HepG2 (cell line): ENCODE results near the gene NUBPL. TPM values are rescaled to one million over a fixed set of nuclear protein-coding genes. Genes with fewer than 3 reads are reported as not detected.

Experiments used
- ATAC-seq: fragments of 200-7000 bp; cut with Tn5 transposase; 3 replicates; pipeline ENCODE4 v1.9.1; 2020; ENCODE audit warnings: mild to moderate bottlenecking, moderate library complexity
- BruUV-seq: library from RNA; stranded (reverse); fragments of 400-500 nt; replicated peaks from 2 replicates; lab custom pipeline; 2021; lab: Mats Ljungman, UMichigan
- CTCF ChIA-PET: fragments of 300-600 bp; formaldehyde crosslinking; extraction: SDS; loops from one replicate; lab custom pipeline; 2021; ENCODE audit warnings: low total read pairs, inconsistent platforms, low intra/inter-chr PET ratio; lab: Yijun Ruan, JAX
- POLR2A ChIA-PET: fragments of 350-600 bp; sonication (Branson Sonifier 250); formaldehyde crosslinking; loops from one replicate; lab custom pipeline; 2020; ENCODE audit warnings: antibody characterized with exemption, inconsistent platforms; lab: Yijun Ruan, JAX
- DNase-seq: peaks from one replicate; pipeline ENCODE4 v3.0.0-alpha.2; 2015; ENCODE audit warnings: low spot score
- FAIRE-seq: peaks from 3 replicates; lab custom pipeline; 2011; peaks lifted over from hg19 to GRCh38; lab: Jason Lieb, UNC
- H2AFZ ChIP-seq: one replicate; pipeline ENCODE4 v1.6.1; 2011; ENCODE audit warnings: low read length, inconsistent platforms
- H3K27ac ChIP-seq: fragments of 300-600 bp; 3 replicates; pipeline ENCODE4 v1.8.0; 2011; ENCODE audit warnings: mixed run types, mild to moderate bottlenecking, mixed read lengths, low read length, inconsistent platforms; ENCODE audit not compliant: insufficient read depth; ENCODE audit errors: extremely low read length
- H3K27me3 ChIP-seq, 2 experiments: fragments of 200-600 bp in 1 of 2; 2 replicates in 1 of 2; 3 replicates in 1 of 2; pipeline versions ENCODE4 v1.6.0 to v1.8.0; 2011; ENCODE audit warnings: low read length in 2 of 2, mild to moderate bottlenecking in 2 of 2, moderate library complexity in 2 of 2, inconsistent platforms in 1 of 2; ENCODE audit not compliant: insufficient read depth in 2 of 2, control insufficient read depth in 1 of 2
- H3K36me3 ChIP-seq, 2 experiments: fragments of 200-600 bp in 1 of 2; replicated peaks in 1 of 2; 2 replicates in 1 of 2; 3 replicates in 1 of 2; pipeline versions ENCODE4 v1.5.1 to v1.8.0; 2011; ENCODE audit warnings: low read length in 2 of 2, inconsistent platforms in 1 of 2; ENCODE audit not compliant: insufficient read depth in 2 of 2, control insufficient read depth in 1 of 2
- H3K4me1 ChIP-seq: 2 replicates; pipeline ENCODE4 v1.5.1; 2012; ENCODE audit warnings: low read length, inconsistent platforms; ENCODE audit not compliant: insufficient read depth
- H3K4me2 ChIP-seq: 2 replicates; pipeline ENCODE4 v1.6.0; 2011; ENCODE audit warnings: low read depth, low read length, inconsistent platforms
- H3K4me3 ChIP-seq, 3 experiments: fragments of 200-600 bp in 1 of 3; sonication (generic), shearing (Covaris generic) in 1 of 3; replicated peaks in 1 of 3; 2 replicates each; pipeline ENCODE4 v1.5.1; 2011 to 2016; ENCODE audit warnings: low read length in 3 of 3, inconsistent platforms in 2 of 3, low read depth in 2 of 3, mild to moderate bottlenecking in 2 of 3, control low read depth in 1 of 3, mixed read lengths in 1 of 3; ENCODE audit not compliant: insufficient read depth in 1 of 3
- H3K79me2 ChIP-seq: one replicate; pipeline ENCODE4 v1.6.1; 2011; ENCODE audit warnings: low read length, inconsistent platforms; ENCODE audit not compliant: insufficient read depth
- H3K9ac ChIP-seq: 2 replicates; pipeline ENCODE4 v1.6.0; 2011; ENCODE audit warnings: mild to moderate bottlenecking, low read depth, low read length, inconsistent platforms; ENCODE audit not compliant: insufficient read depth
- H3K9me3 ChIP-seq: 2 replicates; pipeline ENCODE4 v1.5.1; 2012; ENCODE audit warnings: mild to moderate bottlenecking, low read length
- H4K20me1 ChIP-seq: 2 replicates; pipeline ENCODE4 v1.6.0; 2011; ENCODE audit warnings: inconsistent platforms, mild to moderate bottlenecking, low read length, moderate library complexity; ENCODE audit not compliant: insufficient read depth
- CAMTA2 ChIP-seq: sonication (generic); formaldehyde crosslinking; IDR thresholded peaks from 2 replicates; pipeline ENCODE4 v1.4.0; 2020; ENCODE audit warnings: mild to moderate bottlenecking, missing genetic modification reagents, borderline replicate concordance
- CBX5 ChIP-seq: sonication (generic); formaldehyde crosslinking; IDR thresholded peaks from 2 replicates; pipeline ENCODE4 v1.4.0; 2020; ENCODE audit warnings: missing genetic modification reagents, borderline replicate concordance
- JUNB ChIP-seq: sonication (generic); formaldehyde crosslinking; IDR thresholded peaks from 2 replicates; pipeline ENCODE4 v1.8.0; 2022; ENCODE audit warnings: missing genetic modification reagents, mild to moderate bottlenecking, borderline replicate concordance
- KDM5B ChIP-seq: sonication (generic); formaldehyde crosslinking; IDR thresholded peaks from 2 replicates; pipeline ENCODE4 v1.4.0; 2020; ENCODE audit warnings: missing genetic modification reagents, mild to moderate bottlenecking, borderline replicate concordance
- MED8 ChIP-seq: sonication (generic); formaldehyde crosslinking; IDR thresholded peaks from 2 replicates; pipeline ENCODE4 v1.8.1; 2023; ENCODE audit warnings: mild to moderate bottlenecking, missing genetic modification reagents; ENCODE audit not compliant: insufficient replicate concordance
- NRL ChIP-seq: sonication (generic); formaldehyde crosslinking; IDR thresholded peaks from 2 replicates; pipeline ENCODE4 v1.5.0; 2020; ENCODE audit warnings: missing genetic modification reagents, mild to moderate bottlenecking, moderate library complexity, borderline replicate concordance
- RORA ChIP-seq: sonication (generic); formaldehyde crosslinking; IDR thresholded peaks from 2 replicates; pipeline ENCODE4 v1.5.0; 2020; ENCODE audit warnings: mild to moderate bottlenecking, missing genetic modification reagents, moderate library complexity
- TCF12 ChIP-seq, 2 experiments: fragments of 450-650 bp in 1 of 2; sonication (generic) in 1 of 2; formaldehyde crosslinking in 1 of 2; IDR thresholded peaks; 2 replicates each; pipeline versions ENCODE4 v1.6.1 to v1.8.0; 2017 to 2022; ENCODE audit warnings: antibody characterized with exemption in 1 of 2, mild to moderate bottlenecking in 1 of 2, missing genetic modification reagents in 1 of 2, moderate library complexity in 1 of 2
- ZMYM2 ChIP-seq: sonication (generic); formaldehyde crosslinking; IDR thresholded peaks from 2 replicates; pipeline ENCODE4 v1.8.0; 2022; ENCODE audit warnings: mild to moderate bottlenecking, missing genetic modification reagents
- ZNF557 ChIP-seq: sonication (generic); formaldehyde crosslinking; IDR thresholded peaks from 2 replicates; pipeline ENCODE4 v1.4.0; 2020; ENCODE audit warnings: missing genetic modification reagents
- ZNF766 ChIP-seq: sonication (generic); formaldehyde crosslinking; IDR thresholded peaks from 2 replicates; pipeline ENCODE4 v1.5.0; 2020; ENCODE audit warnings: missing genetic modification reagents, borderline replicate concordance
- ZNF776 ChIP-seq: sonication (generic); formaldehyde crosslinking; IDR thresholded peaks from 2 replicates; pipeline ENCODE4 v1.4.0; 2020; ENCODE audit warnings: mild to moderate bottlenecking, missing genetic modification reagents
- WGBS: methylation state at CpG from one replicate; pipeline ENCODE4 v1.1.6; 2017; ENCODE audit warnings: low lambda C conversion rate; 5-methylcytosine and 5-hydroxymethylcytosine counted together
- in situ Hi-C: cut with HindIII; loops from 2 replicates; pipeline ENCODE4 v1.10.0; 2017; ENCODE audit warnings: low pct_unique_long_range_greater_than_20kb; ENCODE audit not compliant: extremely low pct_ligation_motif_present
- intact Hi-C: fragments of 100-400 bp; cut with micrococcal nuclease; formaldehyde crosslinking; loops from one replicate; pipeline ENCODE4 v1.10.0; 2022; ENCODE audit not compliant: unreplicated experiment
- polyA plus RNA-seq, 8 experiments: library from polyadenylated mRNA; depleted of rRNA in 3 of 8; stranded (reverse) in 7 of 8; unstranded in 1 of 8; fragments of >200 nt; fragmentation: Illumina TruSeq in 4 of 8; extraction: Trizol in 4 of 8; gene quantifications; 2 replicates each; pipeline versions ENCODE4 v1.2.1 to v1.2.3, GENCODE V29; 2011 to 2016; ENCODE audit warnings: low read depth in 4 of 8, missing spikeins in 1 of 8, mixed read lengths in 1 of 8; ENCODE audit not compliant: insufficient read depth in 1 of 8
- total RNA-seq, 5 experiments: library from RNA; depleted of rRNA; stranded (reverse); fragments of >200 nt; fragmentation: Illumina TruSeq; extraction: Trizol; gene quantifications; 2 replicates each; pipeline ENCODE4 v1.2.3, GENCODE V29; 2016; ENCODE audit warnings: low read depth in 1 of 5
- TF ChIP-seq, protein P1 (sequence below): sonication (generic); formaldehyde crosslinking; IDR thresholded peaks from 2 replicates; pipeline ENCODE4 v1.4.0; 2020; ENCODE audit warnings: missing genetic modification reagents

NUBPL gene
- total and polyA plus RNA-seq, 2 of the 13 experiments (the other 11 are each of a cell fraction or from before 2014, with no cell fraction given) = 21.3 to 44.1 TPM

DNA sequence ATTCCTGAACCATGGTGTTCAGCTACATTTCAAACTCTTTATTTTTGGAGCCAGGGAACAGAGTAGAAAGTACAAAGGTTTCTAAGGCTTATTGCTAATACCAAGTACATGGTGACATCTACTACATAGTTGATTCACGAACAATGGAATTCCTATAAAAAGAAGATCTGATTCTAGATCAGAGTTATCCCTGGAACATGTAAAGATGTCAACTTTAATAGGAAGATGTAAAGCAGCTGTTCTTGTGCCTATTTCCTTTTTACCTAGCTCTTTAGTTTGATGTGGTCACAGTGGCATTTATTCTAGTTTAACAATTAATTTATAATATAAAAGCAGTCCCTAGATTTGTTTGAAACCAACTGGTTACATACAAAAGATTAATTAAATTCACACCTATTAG is 99.5 kb downstream of the NUBPL start:
- Histone ChIP-seq H3K4me3 (no peak overlapping the region), H3K36me3 (no peaks in the 10 kb centered on the region), H2AFZ (no peak overlapping the region), H3K27me3 (no peaks in the 10 kb centered on the region), H3K27ac (no peak overlapping the region), H3K79me2 (no peaks in the 10 kb centered on the region), H3K9me3 (no peaks in the 10 kb centered on the region), H3K4me1 (no peaks in the 10 kb centered on the region; the same call in 1 of the 2 replicates), H4K20me1 (no peaks in the 10 kb centered on the region), H3K9ac (no peak overlapping the region), H3K4me2 (no peak overlapping the region)
- ATAC-seq (no peak), FAIRE-seq (no peak), DNase-seq (no peak)
- ChIA-PET POLR2A (no interaction called here), CTCF (no interaction called here)
- 90% methylated on average over 1 of the region's 1 CpG for WGBS
- no TSS peak for BruUV-seq
- in situ Hi-C loops (no loop called here), intact Hi-C loops (no loop called here)
- TF ChIP-seq NRL (CRISPR knock-in tag) = no peak
- TF ChIP-seq ZNF766 = no peak
- no peak for TF ChIP-seq RORA (CRISPR knock-in tag)

DNA sequence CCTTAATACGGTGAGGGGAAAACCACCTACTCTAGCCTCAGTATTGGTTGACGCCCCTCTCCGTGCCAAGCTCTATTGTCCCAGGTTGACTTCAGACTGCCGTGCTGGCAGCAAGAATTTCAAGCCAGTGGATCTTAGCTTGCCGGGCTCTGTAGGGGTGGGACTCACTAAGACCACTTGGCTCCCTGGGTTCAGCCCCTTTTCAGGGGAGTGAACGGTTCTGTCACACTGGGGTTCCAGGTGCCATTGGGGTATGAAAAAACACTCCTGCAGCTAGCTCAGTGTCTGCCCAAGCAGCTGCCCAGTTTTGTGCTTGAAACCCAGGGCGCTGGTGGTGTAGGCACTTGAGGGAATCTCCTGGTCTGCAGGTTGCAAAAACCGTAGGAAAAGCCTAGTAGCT is 107.1 kb downstream of the NUBPL start:
- Histone ChIP-seq H3K4me2 (no peak overlapping the region), H3K9ac (no peak overlapping the region), H3K79me2 (no peaks in the 10 kb centered on the region), H3K4me1 (no peaks in the 10 kb centered on the region; the same call in 1 of the 2 replicates), H3K9me3 (no peaks in the 10 kb centered on the region), H4K20me1 (no peaks in the 10 kb centered on the region), H3K36me3 (no peaks in the 10 kb centered on the region)
- FAIRE-seq (no peak), ATAC-seq (peak; percentile 25; the same call in 2 of the 3 replicates), DNase-seq (no peak)
- WGBS = 99% methylated on average over 8 of the region's 8 CpGs
- TF ChIP-seq, protein P1, sequence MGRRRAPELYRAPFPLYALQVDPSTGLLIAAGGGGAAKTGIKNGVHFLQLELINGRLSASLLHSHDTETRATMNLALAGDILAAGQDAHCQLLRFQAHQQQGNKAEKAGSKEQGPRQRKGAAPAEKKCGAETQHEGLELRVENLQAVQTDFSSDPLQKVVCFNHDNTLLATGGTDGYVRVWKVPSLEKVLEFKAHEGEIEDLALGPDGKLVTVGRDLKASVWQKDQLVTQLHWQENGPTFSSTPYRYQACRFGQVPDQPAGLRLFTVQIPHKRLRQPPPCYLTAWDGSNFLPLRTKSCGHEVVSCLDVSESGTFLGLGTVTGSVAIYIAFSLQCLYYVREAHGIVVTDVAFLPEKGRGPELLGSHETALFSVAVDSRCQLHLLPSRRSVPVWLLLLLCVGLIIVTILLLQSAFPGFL (CRISPR knock-in tag) = no peak
- TF ChIP-seq ZNF557 (CRISPR knock-in tag) (no peak), CBX5 (no peak), TCF12 (IDR thresholded peaks at IDR 0.05) (no peak), TCF12 (CRISPR knock-in tag; IDR thresholded peaks at IDR 0.05) (0 out of 2 replicates have a peak, but pooled peaks have one; percentile 35), KDM5B (CRISPR knock-in tag) (0 out of 2 replicates have a peak, but pooled peaks have one; percentile 52), ZNF776 (CRISPR knock-in tag) (0 out of 2 replicates have a peak, but pooled peaks have one; percentile 52), JUNB (CRISPR knock-in tag) (no peak), CAMTA2 (0 out of 2 replicates have a peak, but pooled peaks have one; percentile 71), ZMYM2 (no peak), MED8 (CRISPR knock-in tag) (peak; percentile 27)
- TF ChIP-seq, all 625 proteins: peak for 5
- no peaks in the 10 kb centered on the region for H3K27me3 ChIP-seq
- CTCF ChIA-PET = no interaction called here
- no TSS peak for BruUV-seq
- intact Hi-C loops = no loop called here
- H3K4me3 ChIP-seq = no peak overlapping the region
- POLR2A ChIA-PET = no interaction called here
- in situ Hi-C loops = no loop called here
- H2AFZ ChIP-seq = no peak overlapping the region
- H3K27ac ChIP-seq = no peak overlapping the region
